A549 (cell line): ENCODE data around the gene SLC16A3. TPM values are rescaled to one million over a fixed set of nuclear protein-coding genes. Genes with fewer than 3 reads are reported as not detected.
A peak's percentile ranks its signal among the peaks of the same experiment; 100 is the strongest.

Experiments used
- ATAC-seq, 2 experiments: fragments of 200-7000 bp in 1 of 2; fragments of >200 bp in 1 of 2; cut with Nextera tagmentation in 1 of 2; cut with Tn5 transposase in 1 of 2; 3 replicates each; pipeline versions ENCODE4 v1.8.0 to v1.9.1; 2018 to 2020; ENCODE audit warnings: mild to moderate bottlenecking in 1 of 2, moderate library complexity in 1 of 2
- CTCF ChIA-PET: fragments of 300-600 bp; sonication (Branson Sonifier 250); formaldehyde crosslinking; extraction: SDS; loops from one replicate; lab custom pipeline; 2021; ENCODE audit warnings: antibody characterized with exemption, inconsistent platforms; lab: Yijun Ruan, JAX
- POLR2A ChIA-PET: fragments of 350-600 bp; formaldehyde crosslinking; extraction: SDS; loops from one replicate; lab custom pipeline; 2021; ENCODE audit warnings: antibody characterized with exemption, inconsistent platforms; lab: Yijun Ruan, JAX
- DNase-seq, 2 experiments: peaks; one replicate each; pipeline versions ENCODE4 v3.0.0 to v3.0.0-alpha.2; 2011 to 2016; ENCODE audit warnings: low read depth in 1 of 2, low spot score in 1 of 2
- FAIRE-seq: peaks from 2 replicates; lab custom pipeline; 2011; peaks lifted over from hg19 to GRCh38; lab: Jason Lieb, UNC
- H3K27ac ChIP-seq, 2 experiments: fragments of >200 bp; sonication (Bioruptor Twin); formaldehyde crosslinking; 3 replicates each; pipeline ENCODE4 v1.5.1; 2016 to 2017
- H3K4me1 ChIP-seq: fragments of >200 bp; sonication (Bioruptor Twin); formaldehyde crosslinking; 3 replicates; pipeline ENCODE4 v1.6.1; 2016
- H3K4me2 ChIP-seq: fragments of >200 bp; sonication (Bioruptor Twin); formaldehyde crosslinking; 3 replicates; pipeline ENCODE4 v1.6.1; 2016
- H3K4me3 ChIP-seq: fragments of >200 bp; sonication (Bioruptor Twin); formaldehyde crosslinking; 3 replicates; pipeline ENCODE4 v1.5.1; 2016
- H3K9me3 ChIP-seq: fragments of >200 bp; sonication (Bioruptor Twin); formaldehyde crosslinking; 3 replicates; pipeline ENCODE4 v1.6.1; 2016
- ATOH8 ChIP-seq: fragments of 250-450 bp; sonication (Bioruptor Pico); IDR thresholded peaks from 2 replicates; pipeline ENCODE4 v1.5.0; 2020; ENCODE audit warnings: low read depth, mild to moderate bottlenecking, moderate library complexity
- CBX8 ChIP-seq: fragments of 200-600 bp; sonication (generic); IDR thresholded peaks from 2 replicates; pipeline ENCODE4 v1.6.1; 2016
- CHD2 ChIP-seq: fragments of 150-350 bp; IDR thresholded peaks from 2 replicates; pipeline ENCODE4 v1.6.1; 2014; ENCODE audit warnings: low read length; ENCODE audit not compliant: partially characterized antibody
- CTCF ChIP-seq: fragments of >200 bp; sonication (Bioruptor Twin); formaldehyde crosslinking; IDR thresholded peaks from 3 replicates; pipeline ENCODE4 v1.5.1; 2016
- E2F6 ChIP-seq: IDR thresholded peaks from 2 replicates; pipeline ENCODE4 v1.6.1; 2012; ENCODE audit warnings: low read depth, borderline replicate concordance
- EP300 ChIP-seq, 2 experiments: fragments of >200 bp; sonication (Bioruptor Twin); formaldehyde crosslinking; IDR thresholded peaks; 2 replicates in 1 of 2; 3 replicates in 1 of 2; pipeline ENCODE4 v1.6.1; 2016 to 2017
- HES2 ChIP-seq: fragments of >200 bp; sonication (Bioruptor Twin); formaldehyde crosslinking; IDR thresholded peaks from 2 replicates; pipeline ENCODE4 v1.6.1; 2016
- HMGXB4 ChIP-seq: fragments of 250-450 bp; sonication (Bioruptor Pico); IDR thresholded peaks from 2 replicates; pipeline ENCODE4 v1.5.0; 2021; ENCODE audit warnings: mild to moderate bottlenecking, moderate library complexity, borderline replicate concordance
- HOXA7 ChIP-seq: fragments of 250-450 bp; sonication (Bioruptor Pico); IDR thresholded peaks from 2 replicates; pipeline ENCODE4 v1.5.0; 2020; ENCODE audit warnings: mild to moderate bottlenecking, moderate library complexity
- HOXB13 ChIP-seq: fragments of 250-450 bp; sonication (Bioruptor Pico); IDR thresholded peaks from 2 replicates; pipeline ENCODE4 v1.5.0; 2020; ENCODE audit warnings: low read depth, mild to moderate bottlenecking, moderate library complexity
- HOXB5 ChIP-seq: fragments of 250-450 bp; sonication (Bioruptor Pico); IDR thresholded peaks from 2 replicates; pipeline ENCODE4 v1.5.0; 2020; ENCODE audit warnings: mild to moderate bottlenecking, moderate library complexity
- JUN ChIP-seq, 2 experiments: fragments of >200 bp; sonication (Bioruptor Twin); formaldehyde crosslinking; IDR thresholded peaks; 2 replicates in 1 of 2; 3 replicates in 1 of 2; pipeline ENCODE4 v1.6.1; 2016 to 2017
- KDM1A ChIP-seq: fragments of 200-600 bp; sonication (generic); IDR thresholded peaks from 2 replicates; pipeline ENCODE4 v1.6.1; 2016; ENCODE audit warnings: low read depth, mild to moderate bottlenecking
- MAX ChIP-seq: IDR thresholded peaks from 2 replicates; pipeline ENCODE4 v1.6.1; 2012
- MAZ ChIP-seq: fragments of 150-350 bp; IDR thresholded peaks from 2 replicates; pipeline ENCODE4 v1.6.1; 2014; ENCODE audit warnings: antibody characterized with exemption, low read depth, low read length, borderline replicate concordance
- POLR2A ChIP-seq: IDR thresholded peaks from 2 replicates; pipeline ENCODE4 v1.6.1; 2012; ENCODE audit warnings: mild to moderate bottlenecking, low read length
- POLR2AphosphoS2 ChIP-seq: conservative IDR thresholded peaks from 2 replicates; pipeline ENCODE4 v1.6.1; 2012; ENCODE audit warnings: low read length, improper control_type of control experiment, inconsistent platforms
- RFX5 ChIP-seq: fragments of 450-650 bp; IDR thresholded peaks from 2 replicates; pipeline ENCODE4 v1.7.1; 2014; ENCODE audit warnings: antibody characterized with exemption, mild to moderate bottlenecking, moderate library complexity
- RNF2 ChIP-seq: fragments of 200-600 bp; sonication (generic); IDR thresholded peaks from 2 replicates; pipeline ENCODE4 v1.6.1; 2016; ENCODE audit warnings: low read depth, mild to moderate bottlenecking, antibody characterized with exemption, moderate library complexity, borderline replicate concordance
- SMC3 ChIP-seq: fragments of >200 bp; sonication (Bioruptor Twin); formaldehyde crosslinking; IDR thresholded peaks from 3 replicates; pipeline ENCODE4 v1.6.1; 2018; ENCODE audit warnings: inconsistent platforms
- TFCP2L1 ChIP-seq: fragments of 250-450 bp; sonication (Bioruptor Pico); IDR thresholded peaks from 2 replicates; pipeline ENCODE4 v1.5.0; 2021; ENCODE audit warnings: mild to moderate bottlenecking
- USF2 ChIP-seq: fragments of 450-650 bp; IDR thresholded peaks from 2 replicates; pipeline ENCODE4 v1.6.1; 2014; ENCODE audit warnings: antibody characterized with exemption
- WGBS: methylation state at CpG from one replicate; pipeline ENCODE4 v1.1.6; 2017; ENCODE audit errors: missing lambda C conversion rate; 5-methylcytosine and 5-hydroxymethylcytosine counted together
- polyA plus RNA-seq, 4 experiments: library from polyadenylated mRNA; depleted of rRNA in 3 of 4; stranded (reverse); fragments of >200 nt; fragmentation: RNase III in 1 of 4; extraction: RNeasy Plus Mini Kit Qiagen cat#74134 plus additional on column Dnase treatment in 1 of 4; gene quantifications; 2 replicates in 3 of 4; 3 replicates in 1 of 4; pipeline ENCODE4 v1.2.3, GENCODE V29; 2011 to 2017

Gene SLC16A3
- polyA plus RNA-seq, 2 of the 4 experiments (the other 2 are of a cell fraction): 28.6 to 90.9 TPM

GRCh38 chr17:82229698-82230608 lies 1.1 kb downstream of the SLC16A3 start:
- H3K4me3 ChIP-seq: peak overlapping the region; percentile 65
- no peak for TF ChIP-seq RNF2
- peak; percentile 62 for TF ChIP-seq USF2
- peak; percentile 20; the same call in 1 of the 2 replicates for TF ChIP-seq TFCP2L1 (CRISPR knock-in tag)
- TF ChIP-seq RFX5: no peak
- TF ChIP-seq ATOH8 (CRISPR knock-in tag): no peak
- TF ChIP-seq E2F6: peak; percentile 81; the same call in 1 of the 2 replicates
- TF ChIP-seq MAX: peak; percentile 2; the same call in 1 of the 2 replicates
- TF ChIP-seq HOXB5 (CRISPR knock-in tag): peak; percentile 25; the same call in 1 of the 2 replicates
- no peak for TF ChIP-seq CHD2
- H3K27ac ChIP-seq: peak overlapping the region; percentile 95 to 99
- H3K4me2 ChIP-seq: peak overlapping the region; percentile 96
- POLR2A ChIA-PET: interaction anchor here (1.3 to 1.6 kb wide), 2 partner anchors 10 to 13 kb away, joined by 3 to 8 read pairs; no protein-coding TSS in a partner anchor
- no peaks in the 10 kb centered on the region for H3K9me3 ChIP-seq
- CTCF ChIA-PET: interaction anchor here (0.5 to 3.4 kb wide), 16 partner anchors 8 to 199 kb away, joined by 3 to 24 read pairs (median 4); no protein-coding TSS in a partner anchor
- ATAC-seq (peak in 1 of 2 experiments; percentile 7; a peak in 4 of 6 replicates), FAIRE-seq (no peak), DNase-seq (peak in 1 of 2 experiments; percentile 49)
- 62% methylated on average over 23 of the region's 28 CpGs for WGBS
- peaks cover 42% of the 10 kb centered on the region for H3K4me1 ChIP-seq

- H3K27ac ChIP-seq: peak overlapping the region; percentile 95 to 99
- DNase-seq (peak; percentile 79 to 92), FAIRE-seq (no peak), ATAC-seq (peak; percentile 42 to 73)
- 26% methylated on average over 16 of the region's 76 CpGs for WGBS
- ChIA-PET CTCF (interaction anchor here (0.6 to 17.6 kb wide), 14 partner anchors 10 to 200 kb away, joined by 3 to 289 read pairs (median 4); partner anchors contain the start of gene SECTM1), POLR2A (interaction anchor here (1.0 to 1.4 kb wide), 3 partner anchors 11 to 62 kb away, joined by 3 to 7 read pairs (median 4); no protein-coding TSS in a partner anchor)
- peak overlapping the region; percentile 65 for H3K4me3 ChIP-seq
- no peaks in the 10 kb centered on the region for H3K9me3 ChIP-seq
- peaks cover 50% of the 10 kb centered on the region for H3K4me1 ChIP-seq
- peak overlapping the region; percentile 96 for H3K4me2 ChIP-seq
- TF ChIP-seq MAZ: peak; percentile 38; the same call in 1 of the 2 replicates
- no peak; the same call in 1 of the 2 replicates for TF ChIP-seq POLR2A
- no peak for TF ChIP-seq ATOH8 (CRISPR knock-in tag)
- TF ChIP-seq HMGXB4: no peak
- peak in 1 of 2 experiments; percentile 61; a peak in 4 of 5 replicates for TF ChIP-seq JUN (IDR thresholded peaks at IDR 0.05)
- no peak for TF ChIP-seq RFX5
- TF ChIP-seq EP300 (IDR thresholded peaks at IDR 0.05): no peak
- TF ChIP-seq SMC3: peak; percentile 34; the same call in 2 of the 3 replicates
- no peak for TF ChIP-seq CBX8
- 0 out of 3 replicates have a peak, but pooled peaks have one; percentile 12 for TF ChIP-seq CTCF
- no peak for TF ChIP-seq POLR2AphosphoS2
- peak; percentile 85 for TF ChIP-seq KDM1A
- TF ChIP-seq HOXA7 (CRISPR knock-in tag): no peak
- peak; percentile 99 for TF ChIP-seq E2F6
- 0 out of 2 replicates have a peak, but pooled peaks have one; percentile 11 for TF ChIP-seq HOXB13 (CRISPR knock-in tag)
- TF ChIP-seq HES2: no peak
Measured at GRCh38 chr17:82230609-82231311, 1.9 kb downstream of the SLC16A3 start.
